Motor neuron (in vitro differentiated cells): ENCODE results near the gene NRXN3. TPM values are rescaled to one million over a fixed set of nuclear protein-coding genes. Genes with fewer than 3 reads are reported as not detected.

Experiments used
- ATAC-seq, 8 experiments: fragments of 200-7000 bp; cut with Tn5 transposase; replicated peaks in 6 of 8; 2 replicates each; pipeline ENCODE4 v1.8.0; 2021; ENCODE audit warnings: mild to moderate bottlenecking in 8 of 8, moderate library complexity in 8 of 8
- H3K27ac ChIP-seq, 2 donors: fragments of 250-450 bp; sonication (Bioruptor Pico); 2 replicates each; pipeline ENCODE4 v1.9.0; 2021; ENCODE audit warnings: antibody characterized with exemption in 2 of 2, mild to moderate bottlenecking in 2 of 2, moderate library complexity in 1 of 2
- H3K4me1 ChIP-seq, 2 donors: fragments of 250-450 bp; sonication (Bioruptor Pico); replicated peaks in 1 of 2; 2 replicates each; pipeline ENCODE4 v1.6.1; 2021; ENCODE audit warnings: antibody characterized with exemption in 2 of 2, mild to moderate bottlenecking in 2 of 2, moderate library complexity in 1 of 2
- H3K4me3 ChIP-seq, 5 donors: fragments of 250-450 bp; sonication (Bioruptor Pico); 2 replicates each; pipeline ENCODE4 v1.9.0; 2021; ENCODE audit warnings: antibody characterized with exemption in 5 of 5, mild to moderate bottlenecking in 5 of 5, moderate library complexity in 4 of 5
- WGBS, 10 experiments: fragments of 450-650 bp; shearing (Covaris generic); methylation state at CpG; one replicate each; pipeline ENCODE4 v1.0.0; 2022; 5-methylcytosine and 5-hydroxymethylcytosine counted together
- in situ Hi-C, 9 experiments: fragments of 400-800 bp; cut with MboI; loops; one replicate each; pipeline ENCODE4 v1.15.0; 2021; ENCODE audit warnings: low sequenced_read_pairs in 9 of 9, low pct_unique_long_range_greater_than_20kb in 2 of 9; ENCODE audit not compliant: unreplicated experiment in 9 of 9
- total RNA-seq, 8 experiments: library from RNA; unstranded; fragments of 300-600 nt; gene quantifications; 2 replicates each; pipeline versions ENCODE4 v1.2.3 to v1.2.4, GENCODE V29; 2022

Gene NRXN3
- total RNA-seq, 8 experiments from 2014 or later = 1.1 to 16.5 (median 12.9) TPM

GRCh38 chr14:79665556-79665955 is 1495.4 kb downstream of the NRXN3 start:
- Histone ChIP-seq H3K4me3 (no peak overlapping the region), H3K27ac (no peak overlapping the region), H3K4me1 (peaks cover 17 to 40% of the 10 kb centered on the region in 2 donors)
- WGBS, 10 experiments = 0 to 100% (median 92%) methylated on average over 1 to 3 of the region's 3 CpGs; no CpG with 5 or more reads in 2 of the 10 experiments
- in situ Hi-C loops = no loop called here
- ATAC-seq = no peak

- in situ Hi-C loops = no loop called here
- no peak for ATAC-seq
- peaks cover 15 to 32% of the 10 kb centered on the region in 2 donors for H3K4me1 ChIP-seq
- 0 to 91% (median 60%) methylated on average over 1 to 3 of the region's 3 CpGs; no CpG with 5 or more reads in 1 of the 10 experiments for WGBS, 10 experiments
- no peak overlapping the region for H3K4me3 ChIP-seq
- H3K27ac ChIP-seq = no peak overlapping the region
Measured at GRCh38 chr14:79668951-79669350, 1498.8 kb downstream of the NRXN3 start.

- peaks cover 9 to 19% of the 10 kb centered on the region in 2 donors for H3K4me1 ChIP-seq
- in situ Hi-C loops = no loop called here
- WGBS, 10 experiments = 5 to 100% (median 85%) methylated on average over 1 to 5 of the region's 5 CpGs
- no peak overlapping the region for H3K4me3 ChIP-seq
- ATAC-seq = no peak
- H3K27ac ChIP-seq = no peak overlapping the region
Measured at GRCh38 chr14:79670811-79671210, 1500.6 kb downstream of the NRXN3 start.

GRCh38 chr14:79680087-79680486 is 1509.9 kb downstream of the NRXN3 start:
- Histone ChIP-seq H3K4me3 (no peak overlapping the region), H3K4me1 (no peaks in the 10 kb centered on the region), H3K27ac (no peak overlapping the region)
- no peak for ATAC-seq
- WGBS, 10 experiments = 0 to 100% (median 89%) methylated on average over 1 to 4 of the region's 5 CpGs; no CpG with 5 or more reads in 5 of the 10 experiments
- in situ Hi-C loops = no loop called here

GRCh38 chr14:79686196-79686595 is 1516.0 kb downstream of the NRXN3 start:
- Histone ChIP-seq H3K27ac (no peak overlapping the region), H3K4me3 (no peak overlapping the region), H3K4me1 (no peaks in the 10 kb centered on the region)
- no peak for ATAC-seq
- in situ Hi-C loops = no loop called here
- WGBS, 10 experiments = 0 to 100% (median 67%) methylated on average over 1 of the region's 1 CpG; no CpG with 5 or more reads in 3 of the 10 experiments

GRCh38 chr14:79690960-79691359 is 1520.8 kb downstream of the NRXN3 start:
- Histone ChIP-seq H3K27ac (no peak overlapping the region), H3K4me3 (no peak overlapping the region), H3K4me1 (peaks cover 21 to 28% of the 10 kb centered on the region in 2 donors)
- 0 to 100% (median 60%) methylated on average over 1 of the region's 1 CpG; no CpG with 5 or more reads in 2 of the 10 experiments for WGBS, 10 experiments
- in situ Hi-C loops = no loop called here
- ATAC-seq = peak in 1 of 8 experiments; percentile 67

- peaks cover 22 to 46% of the 10 kb centered on the region in 2 donors for H3K4me1 ChIP-seq
- H3K4me3 ChIP-seq = no peak overlapping the region
- in situ Hi-C loops = no loop called here
- no peak overlapping the region for H3K27ac ChIP-seq
- no peak for ATAC-seq
- WGBS, 10 experiments = 0 to 33% (median 13%) methylated on average over 1 of the region's 1 CpG; no CpG with 5 or more reads in 4 of the 10 experiments
Measured at GRCh38 chr14:79693935-79694334, 1523.8 kb downstream of the NRXN3 start.

- WGBS, 10 experiments = 0 to 100% (median 56%) methylated on average over 1 of the region's 1 CpG; no CpG with 5 or more reads in 2 of the 10 experiments
- Histone ChIP-seq H3K4me1 (peaks cover 22 to 51% of the 10 kb centered on the region in 2 donors), H3K27ac (no peak overlapping the region), H3K4me3 (no peak overlapping the region)
- in situ Hi-C loops = no loop called here
- ATAC-seq = no peak
Measured at GRCh38 chr14:79695307-79695706, 1525.1 kb downstream of the NRXN3 start.

- H3K4me3 ChIP-seq = no peak overlapping the region
- in situ Hi-C loops = no loop called here
- 0 to 100% (median 83%) methylated on average over 1 of the region's 1 CpG; no CpG with 5 or more reads in 1 of the 10 experiments for WGBS, 10 experiments
- peak in 1 of 8 experiments; percentile 63 for ATAC-seq
- H3K4me1 ChIP-seq = peaks cover 22 to 49% of the 10 kb centered on the region in 2 donors
- H3K27ac ChIP-seq = no peak overlapping the region
Measured at GRCh38 chr14:79698298-79698711, 1528.1 kb downstream of the NRXN3 start.

GRCh38 chr14:79699206-79699605 is 1529.0 kb downstream of the NRXN3 start:
- peaks cover 22 to 43% of the 10 kb centered on the region in 2 donors for H3K4me1 ChIP-seq
- no peak overlapping the region for H3K4me3 ChIP-seq
- H3K27ac ChIP-seq = no peak overlapping the region
- no peak for ATAC-seq
- 0 to 100% (median 49%) methylated on average over 1 to 2 of the region's 2 CpGs; no CpG with 5 or more reads in 2 of the 10 experiments for WGBS, 10 experiments
- in situ Hi-C loops = no loop called here

- in situ Hi-C loops = no loop called here
- no peak overlapping the region for H3K27ac ChIP-seq
- no peak overlapping the region for H3K4me3 ChIP-seq
- no peak for ATAC-seq
- peaks cover 27 to 46% of the 10 kb centered on the region in 2 donors for H3K4me1 ChIP-seq
Measured at GRCh38 chr14:79701371-79701770, 1531.2 kb downstream of the NRXN3 start.

GRCh38 chr14:79702197-79702596 is 1532.0 kb downstream of the NRXN3 start:
- Histone ChIP-seq H3K27ac (no peak overlapping the region), H3K4me3 (no peak overlapping the region), H3K4me1 (peaks cover 33 to 54% of the 10 kb centered on the region in 2 donors)
- no peak for ATAC-seq
- in situ Hi-C loops = no loop called here
- 0 to 100% (median 80%) methylated on average over 1 of the region's 1 CpG; no CpG with 5 or more reads in 3 of the 10 experiments for WGBS, 10 experiments

- no peak for ATAC-seq
- Histone ChIP-seq H3K4me1 (peaks cover 34 to 53% of the 10 kb centered on the region in 2 donors), H3K27ac (no peak overlapping the region), H3K4me3 (no peak overlapping the region)
- in situ Hi-C loops = no loop called here
- WGBS, 10 experiments = 0 to 100% (median 87%) methylated on average over 1 to 6 of the region's 7 CpGs; no CpG with 5 or more reads in 2 of the 10 experiments
Measured at GRCh38 chr14:79703209-79703608, 1533.0 kb downstream of the NRXN3 start.
